HL-60 (cell line): Measurements from ENCODE around the gene SLC22A12.

ENCODE experiments used
- REST ChIP-seq: IDR thresholded peaks from 2 replicates; pipeline ENCODE4 v1.6.1; 2012; ENCODE audit warnings: low read depth; ENCODE audit not compliant: insufficient replicate concordance
- SPI1 ChIP-seq: IDR thresholded peaks from 2 replicates; pipeline ENCODE4 v1.6.1; 2012; ENCODE audit warnings: low read depth, mild to moderate bottlenecking, borderline replicate concordance
- TF ChIP-seq, protein P1 (sequence below): IDR thresholded peaks from one replicate; pipeline ENCODE4 v1.5.1; 2011; ENCODE audit warnings: low read length, control low read depth, inconsistent platforms; ENCODE audit not compliant: insufficient read depth

DNA sequence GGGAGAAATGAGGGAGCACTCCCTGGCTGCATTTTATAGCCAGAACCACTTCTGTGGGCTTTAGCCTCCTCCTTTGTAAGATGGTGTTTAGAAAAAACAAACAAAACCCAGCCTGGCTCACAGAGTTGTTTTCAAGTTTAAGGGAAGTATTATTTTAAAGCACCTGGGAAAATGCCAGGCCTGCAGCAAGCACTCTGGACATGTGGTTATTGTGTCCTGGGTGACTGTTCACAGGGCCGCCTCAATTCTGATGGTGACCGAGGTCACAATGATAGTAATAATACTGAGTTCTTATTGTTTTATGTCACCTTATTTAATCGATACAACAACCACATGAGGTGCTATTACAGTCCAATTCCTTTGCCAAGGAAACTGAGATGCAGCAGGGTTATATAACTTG is 20.7 kb upstream of the SLC22A12 start:
- TF ChIP-seq, protein P1, sequence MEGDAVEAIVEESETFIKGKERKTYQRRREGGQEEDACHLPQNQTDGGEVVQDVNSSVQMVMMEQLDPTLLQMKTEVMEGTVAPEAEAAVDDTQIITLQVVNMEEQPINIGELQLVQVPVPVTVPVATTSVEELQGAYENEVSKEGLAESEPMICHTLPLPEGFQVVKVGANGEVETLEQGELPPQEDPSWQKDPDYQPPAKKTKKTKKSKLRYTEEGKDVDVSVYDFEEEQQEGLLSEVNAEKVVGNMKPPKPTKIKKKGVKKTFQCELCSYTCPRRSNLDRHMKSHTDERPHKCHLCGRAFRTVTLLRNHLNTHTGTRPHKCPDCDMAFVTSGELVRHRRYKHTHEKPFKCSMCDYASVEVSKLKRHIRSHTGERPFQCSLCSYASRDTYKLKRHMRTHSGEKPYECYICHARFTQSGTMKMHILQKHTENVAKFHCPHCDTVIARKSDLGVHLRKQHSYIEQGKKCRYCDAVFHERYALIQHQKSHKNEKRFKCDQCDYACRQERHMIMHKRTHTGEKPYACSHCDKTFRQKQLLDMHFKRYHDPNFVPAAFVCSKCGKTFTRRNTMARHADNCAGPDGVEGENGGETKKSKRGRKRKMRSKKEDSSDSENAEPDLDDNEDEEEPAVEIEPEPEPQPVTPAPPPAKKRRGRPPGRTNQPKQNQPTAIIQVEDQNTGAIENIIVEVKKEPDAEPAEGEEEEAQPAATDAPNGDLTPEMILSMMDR, result no peak
- TF ChIP-seq REST, result no peak
- TF ChIP-seq SPI1, result no peak
